HG02938 (cell line): Measurements from ENCODE around the gene AK3.

Experiments
- ATAC-seq: cut with Tn5 transposase; IDR thresholded peaks from one replicate; pipeline ENCODE4 v1.9.1; 2021; ENCODE audit warnings: mild to moderate bottlenecking, moderate library complexity; ENCODE audit not compliant: unreplicated experiment

The AK3 gene

GRCh38 chr9:4709380-4709779 is 31.6 kb downstream of the AK3 start:
- ATAC-seq: no peak

DNA sequence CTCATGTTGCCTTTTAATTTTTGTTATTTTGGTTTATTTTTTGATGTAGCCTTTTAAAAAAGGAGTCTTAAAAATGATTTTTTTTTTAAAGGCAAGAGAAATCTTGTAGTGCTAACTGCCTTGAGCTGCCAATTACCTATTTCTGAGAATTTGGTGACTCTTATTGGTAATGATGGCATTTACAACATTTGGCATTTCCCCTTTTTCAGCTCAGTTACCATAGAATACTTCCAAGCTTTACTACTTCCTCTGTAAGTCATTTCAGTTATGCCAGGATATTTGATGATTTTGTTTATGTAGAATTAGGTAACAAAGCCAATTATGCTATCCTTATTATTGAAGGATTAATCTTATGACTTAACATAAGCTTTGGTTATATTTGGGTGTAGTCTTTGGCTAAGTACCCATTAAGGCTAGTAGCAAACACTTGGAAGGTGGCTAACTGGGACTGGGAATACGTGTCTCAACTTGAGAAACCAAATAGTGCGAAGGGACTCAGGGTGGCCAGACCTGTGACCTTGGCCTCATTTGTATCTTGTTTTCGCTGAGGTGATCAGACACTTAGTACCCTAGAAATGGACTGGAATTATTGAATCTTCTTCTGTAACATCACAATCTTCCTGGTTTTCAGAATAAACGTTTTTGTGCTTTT is 33.9 kb downstream of the AK3 start:
- ATAC-seq: no peak

DNA sequence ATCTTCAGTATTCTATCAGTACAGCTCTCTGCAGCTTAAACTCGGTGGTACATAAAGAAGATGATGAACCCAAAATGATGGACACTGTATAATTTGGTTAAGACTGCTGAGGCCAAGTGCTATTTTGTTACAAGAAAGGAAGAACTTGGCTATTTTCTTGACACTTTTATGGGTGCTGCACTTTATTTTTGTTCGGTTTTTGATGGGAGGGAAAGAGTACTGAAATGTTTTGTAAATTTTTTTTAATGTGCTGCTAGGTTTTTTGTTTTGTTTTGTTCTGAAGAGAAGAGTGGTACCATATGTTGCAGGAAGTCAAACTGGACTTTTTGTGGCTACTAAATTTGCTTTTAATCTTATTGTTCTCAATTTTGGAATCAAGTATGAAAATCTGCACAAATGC is 35.0 kb downstream of the AK3 start:
- ATAC-seq: no peak

GRCh38 chr9:4704129-4704528 is 36.9 kb downstream of the AK3 start:
- no peak for ATAC-seq

GRCh38 chr9:4701526-4701925 is 39.5 kb downstream of the AK3 start:
- ATAC-seq: no peak

DNA sequence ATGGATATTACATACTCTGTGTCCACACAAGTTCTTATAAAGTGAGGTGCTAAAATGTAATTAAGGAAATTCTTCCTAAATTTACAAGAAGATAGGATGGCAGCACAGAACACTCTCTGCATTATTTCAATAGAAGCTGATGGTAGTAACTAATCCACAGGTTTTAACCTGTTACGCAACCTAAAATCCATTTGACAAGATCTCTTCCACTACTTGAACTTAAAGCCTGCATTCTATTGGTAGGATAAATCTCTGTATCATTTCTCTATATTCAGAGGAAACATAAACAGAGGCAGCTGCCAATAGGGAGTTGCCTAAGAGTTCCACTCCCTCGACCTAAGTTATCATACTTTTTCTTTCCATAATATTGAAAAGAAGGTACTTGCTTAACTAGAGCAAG is 40.1 kb downstream of the AK3 start:
- no peak for ATAC-seq

DNA sequence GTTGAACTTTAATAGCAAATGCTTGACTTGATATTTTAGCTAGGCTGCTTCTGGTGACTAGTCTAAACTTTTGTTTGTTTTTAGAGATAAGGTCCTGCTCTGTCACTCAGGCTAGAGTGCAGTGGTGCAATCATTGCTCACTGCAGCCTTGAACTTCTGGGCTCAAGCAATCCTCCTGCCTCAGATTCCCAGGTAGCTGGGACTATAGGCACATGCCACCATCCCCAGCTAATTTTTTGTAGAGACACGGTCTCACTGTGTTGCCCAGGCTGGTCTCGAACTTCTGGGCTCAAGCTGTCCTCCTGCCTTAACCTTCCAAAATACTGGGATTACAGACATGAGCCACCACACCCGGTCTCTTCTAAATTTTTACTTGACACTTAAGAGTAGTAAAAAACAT is 40.9 kb downstream of the AK3 start:
- no peak for ATAC-seq

GRCh38 chr9:4691795-4692194 is 49.2 kb downstream of the AK3 start:
- no peak for ATAC-seq

GRCh38 chr9:4690144-4690543 is 50.9 kb downstream of the AK3 start:
- ATAC-seq: peak; percentile 63

DNA sequence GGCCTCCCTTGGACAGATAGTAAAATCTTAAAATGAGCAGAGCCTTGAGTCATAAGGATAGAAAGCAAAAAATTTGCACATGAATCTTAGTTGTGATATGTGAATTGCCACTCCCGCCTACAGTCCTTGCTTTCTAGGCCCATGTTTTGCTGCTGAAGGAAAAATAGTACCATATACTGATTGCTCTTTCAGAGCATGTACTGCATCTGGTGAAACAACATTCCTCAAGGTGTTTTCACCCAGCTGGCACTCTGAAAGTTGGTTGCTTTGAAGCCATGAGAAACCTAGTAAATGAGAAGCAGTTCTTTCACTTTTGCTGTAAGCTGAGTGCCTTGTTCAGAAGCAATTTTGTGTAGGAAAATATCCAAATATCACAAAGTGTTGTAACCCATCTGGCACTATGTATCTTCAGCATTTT is 51.3 kb downstream of the AK3 start:
- ATAC-seq: peak; percentile 71

- no peak for ATAC-seq
Observed at GRCh38 chr9:4689021-4689420, 52.0 kb downstream of the AK3 start.

DNA sequence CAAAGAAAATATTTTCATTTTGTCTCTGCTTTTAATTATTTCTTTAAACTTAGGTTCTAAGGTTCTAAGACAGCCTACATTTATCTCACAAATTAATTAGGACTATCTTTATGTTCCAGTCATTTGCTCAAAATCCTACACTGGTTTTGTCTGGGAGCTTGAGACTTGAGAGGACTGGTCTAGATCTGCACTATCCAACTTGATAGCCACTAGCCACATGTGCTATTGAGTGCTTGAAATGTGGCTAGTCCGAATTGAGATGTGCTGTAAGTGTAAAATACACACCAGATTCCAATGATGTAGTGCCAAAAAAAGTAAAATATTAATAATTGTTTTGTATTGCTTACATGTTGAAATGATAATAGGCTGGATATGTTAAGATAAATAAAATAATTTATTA is 54.4 kb downstream of the AK3 start:
- ATAC-seq: no peak

DNA sequence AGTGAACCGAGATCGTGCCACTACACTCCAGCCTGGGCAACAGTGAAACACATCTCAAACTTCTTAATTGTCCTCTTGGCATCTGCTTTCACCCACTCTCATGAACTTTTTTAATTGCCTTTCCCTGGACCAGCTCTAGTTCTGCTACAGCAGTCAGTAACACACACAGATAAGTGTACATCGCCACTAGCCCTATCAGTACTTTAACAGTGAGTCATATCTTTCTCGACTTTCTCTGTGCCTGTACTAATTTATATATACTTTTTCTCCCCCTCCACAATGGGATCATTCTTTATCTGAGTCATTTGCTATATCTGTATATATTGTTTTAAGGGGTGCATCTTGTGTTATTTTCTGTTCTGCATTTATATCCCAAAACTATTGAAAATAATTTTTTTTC is 54.9 kb downstream of the AK3 start:
- ATAC-seq: no peak

- ATAC-seq: no peak
Observed at GRCh38 chr9:4684820-4685219, 56.2 kb downstream of the AK3 start.

DNA sequence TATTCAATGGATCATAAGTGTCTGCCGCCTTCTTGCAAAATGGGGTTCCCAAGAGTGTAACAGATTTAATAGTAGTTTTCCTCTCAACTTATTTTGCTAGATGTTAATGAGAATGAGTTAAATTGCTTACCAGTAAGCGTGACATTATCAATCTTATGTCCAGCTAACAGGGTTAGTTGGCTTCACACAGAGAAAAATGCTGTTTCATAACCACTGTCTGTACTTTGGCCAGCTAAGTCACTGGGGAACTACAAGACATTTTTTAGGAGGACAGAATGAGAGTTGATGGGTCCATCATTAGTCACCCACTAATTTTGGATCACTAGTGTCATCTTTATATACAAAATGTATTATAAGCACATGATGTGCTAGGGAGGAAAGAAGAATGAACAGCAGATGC is 60.3 kb downstream of the AK3 start:
- ATAC-seq: no peak

- ATAC-seq: no peak
Observed at GRCh38 chr9:4680173-4680525, 60.9 kb downstream of the AK3 start.

GRCh38 chr9:4679268-4680172 is 61.5 kb downstream of the AK3 start, which contains the start of gene CDC37L1:
Gene CDC37L1 (plus strand): TSS chr9:4679569. CDS start chr9:4679768, 199 bp downstream.
- ATAC-seq: peak; percentile 95

DNA sequence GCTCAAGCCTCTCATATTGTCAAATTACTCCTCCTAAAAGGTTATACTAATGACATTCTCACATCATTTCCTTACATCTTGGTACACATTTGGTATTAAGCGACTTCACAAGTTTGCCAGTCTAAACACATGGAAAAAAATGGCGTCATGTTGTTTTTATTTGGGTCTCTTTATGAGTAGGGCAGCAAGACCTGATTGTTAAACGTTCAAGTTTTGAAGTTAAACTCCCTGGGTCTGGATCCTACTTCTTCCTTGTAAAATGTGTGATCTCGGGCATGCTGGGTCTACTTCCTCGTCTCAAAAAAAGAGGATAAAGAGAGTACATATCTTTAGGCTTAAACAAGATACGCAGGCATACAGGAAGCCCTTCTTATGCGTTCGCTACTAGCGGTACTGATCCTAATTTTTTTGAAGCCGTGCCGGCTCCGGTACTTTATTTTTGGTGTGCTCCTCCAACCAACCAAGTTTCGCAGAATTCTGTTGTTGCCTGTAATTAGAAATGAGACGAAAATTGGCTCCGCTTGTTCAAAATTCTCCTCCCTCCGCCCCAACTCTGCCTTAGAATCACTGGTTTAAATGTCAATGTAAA is 62.2 kb downstream of the AK3 start:
- peak; percentile 14 for ATAC-seq

- ATAC-seq: no peak
Observed at GRCh38 chr9:4677392-4677791, 63.6 kb downstream of the AK3 start.

GRCh38 chr9:4674783-4675182 is 66.2 kb downstream of the AK3 start:
- no peak for ATAC-seq

- no peak for ATAC-seq
Observed at GRCh38 chr9:4671737-4672136, 69.3 kb downstream of the AK3 start.

- ATAC-seq: no peak
Observed at GRCh38 chr9:4670591-4670990, 70.4 kb downstream of the AK3 start.
